Ectodermal cell (in vitro differentiated cells): Measurements from ENCODE around the gene MAGI1.

Experiments
- H3K27ac ChIP-seq: 2 replicates; pipeline ENCODE4 v1.7.0; 2013; ENCODE audit warnings: mild to moderate bottlenecking, low read depth, low read length; ENCODE audit not compliant: insufficient read depth, poor library complexity, severe bottlenecking
- H3K27me3 ChIP-seq: 2 replicates; pipeline ENCODE4 v1.7.0; 2013; ENCODE audit warnings: mild to moderate bottlenecking, low read length; ENCODE audit not compliant: insufficient read depth, control insufficient read depth, poor library complexity, severe bottlenecking
- H3K36me3 ChIP-seq: one replicate; pipeline ENCODE4 v1.7.0; 2013; ENCODE audit warnings: low read length; ENCODE audit not compliant: control insufficient read depth, insufficient read depth
- H3K4me1 ChIP-seq: one replicate; pipeline ENCODE4 v1.7.0; 2013; ENCODE audit warnings: low read length; ENCODE audit not compliant: control insufficient read depth, insufficient read depth
- H3K4me3 ChIP-seq: 2 replicates; pipeline ENCODE4 v1.7.0; 2013; ENCODE audit warnings: low read depth, low read length, control low read depth; ENCODE audit not compliant: insufficient read depth
- H3K9me3 ChIP-seq: 2 replicates; pipeline ENCODE4 v1.7.0; 2013; ENCODE audit warnings: mild to moderate bottlenecking, low read length, moderate library complexity; ENCODE audit not compliant: control insufficient read depth
- WGBS, 2 experiments: methylation state at CpG; one replicate each; pipeline ENCODE4 v1.1.7; 2013; ENCODE audit warnings: missing lambda C conversion rate in 2 of 2; 5-methylcytosine and 5-hydroxymethylcytosine counted together

The MAGI1 gene

GRCh38 chr3:65675011-65675410, 363.7 kb downstream of the MAGI1 start:
- Histone ChIP-seq H3K27ac (no peak overlapping the region), H3K4me1 (peaks cover 17% of the 10 kb centered on the region), H3K36me3 (no peaks in the 10 kb centered on the region), H3K27me3 (no peaks in the 10 kb centered on the region), H3K9me3 (no peaks in the 10 kb centered on the region), H3K4me3 (no peak overlapping the region)
- 94 to 100% methylated on average over 2 of the region's 3 CpGs for WGBS, 2 experiments

- Histone ChIP-seq H3K4me1 (peaks cover 17% of the 10 kb centered on the region), H3K27me3 (no peaks in the 10 kb centered on the region), H3K36me3 (no peaks in the 10 kb centered on the region), H3K9me3 (no peaks in the 10 kb centered on the region), H3K4me3 (no peak overlapping the region), H3K27ac (no peak overlapping the region)
- WGBS, 2 experiments, result 66 to 81% methylated on average over 2 of the region's 2 CpGs
These were observed 364.5 kb downstream of the MAGI1 start for GRCh38 chr3:65674226-65674625.

GRCh38 chr3:65672871-65673815, 365.6 kb downstream of the MAGI1 start:
- H3K9me3 ChIP-seq, result no peaks in the 10 kb centered on the region
- no peaks in the 10 kb centered on the region for H3K27me3 ChIP-seq
- H3K27ac ChIP-seq, result no peak overlapping the region
- no peaks in the 10 kb centered on the region for H3K36me3 ChIP-seq
- H3K4me1 ChIP-seq, result peaks cover 17% of the 10 kb centered on the region
- 35 to 38% methylated on average over 8 to 9 of the region's 11 CpGs for WGBS, 2 experiments
- H3K4me3 ChIP-seq, result no peak overlapping the region

GRCh38 chr3:65672061-65672460, 366.7 kb downstream of the MAGI1 start:
- no peaks in the 10 kb centered on the region for H3K27me3 ChIP-seq
- no CpG with 5 or more reads among the region's 1 CpG for WGBS, 2 experiments

GRCh38 chr3:65671004-65671403, 367.7 kb downstream of the MAGI1 start:
- 61 to 67% methylated on average over 3 of the region's 3 CpGs for WGBS, 2 experiments
- Histone ChIP-seq H3K4me1 (peaks cover 17% of the 10 kb centered on the region), H3K9me3 (no peaks in the 10 kb centered on the region), H3K27me3 (no peaks in the 10 kb centered on the region), H3K27ac (no peak overlapping the region), H3K36me3 (no peaks in the 10 kb centered on the region), H3K4me3 (no peak overlapping the region)

More at GRCh38 chr3:65672061-65672460, 366.7 kb downstream of the MAGI1 start:
- no peaks in the 10 kb centered on the region for H3K9me3 ChIP-seq
- peaks cover 17% of the 10 kb centered on the region for H3K4me1 ChIP-seq
- H3K27ac ChIP-seq, result no peak overlapping the region
- no peak overlapping the region for H3K4me3 ChIP-seq
- no peaks in the 10 kb centered on the region for H3K36me3 ChIP-seq

- Histone ChIP-seq H3K9me3 (no peaks in the 10 kb centered on the region), H3K4me1 (peaks cover 17% of the 10 kb centered on the region), H3K4me3 (no peak overlapping the region), H3K36me3 (no peaks in the 10 kb centered on the region), H3K27ac (no peak overlapping the region), H3K27me3 (no peaks in the 10 kb centered on the region)
- 92 to 93% methylated on average over 5 of the region's 5 CpGs for WGBS, 2 experiments
These were observed 369.4 kb downstream of the MAGI1 start for GRCh38 chr3:65669163-65669875.

- no peaks in the 10 kb centered on the region for H3K9me3 ChIP-seq
- no peaks in the 10 kb centered on the region for H3K27me3 ChIP-seq
- H3K4me1 ChIP-seq, result peaks cover 3% of the 10 kb centered on the region
- H3K4me3 ChIP-seq, result no peak overlapping the region
- H3K36me3 ChIP-seq, result no peaks in the 10 kb centered on the region
- 98 to 100% methylated on average over 3 to 4 of the region's 4 CpGs for WGBS, 2 experiments
- no peak overlapping the region for H3K27ac ChIP-seq
These were observed 370.8 kb downstream of the MAGI1 start for GRCh38 chr3:65667963-65668362.

GRCh38 chr3:65666448-65667091, 372.1 kb downstream of the MAGI1 start:
- H3K4me1 ChIP-seq, result peaks cover under 1% of the 10 kb centered on the region
- no peaks in the 10 kb centered on the region for H3K27me3 ChIP-seq
- no peaks in the 10 kb centered on the region for H3K36me3 ChIP-seq
- no peak overlapping the region for H3K4me3 ChIP-seq
- H3K27ac ChIP-seq, result no peak overlapping the region
- 61 to 77% methylated on average over 5 to 6 of the region's 6 CpGs for whole genome bisulfite sequencing, 2 experiments
- no peaks in the 10 kb centered on the region for H3K9me3 ChIP-seq

GRCh38 chr3:65665915-65666314, 372.8 kb downstream of the MAGI1 start:
- Histone ChIP-seq H3K4me3 (no peak overlapping the region), H3K9me3 (no peaks in the 10 kb centered on the region), H3K27me3 (no peaks in the 10 kb centered on the region), H3K27ac (no peak overlapping the region), H3K36me3 (no peaks in the 10 kb centered on the region), H3K4me1 (no peaks in the 10 kb centered on the region)
- WGBS, 2 experiments, result 89 to 100% methylated on average over 1 to 2 of the region's 2 CpGs

- 95 to 97% methylated on average over 2 of the region's 2 CpGs for WGBS, 2 experiments
These were observed 373.8 kb downstream of the MAGI1 start for GRCh38 chr3:65664931-65665330.

More at GRCh38 chr3:65664931-65665330, 373.8 kb downstream of the MAGI1 start:
- H3K4me1 ChIP-seq, result no peaks in the 10 kb centered on the region
- H3K9me3 ChIP-seq, result no peaks in the 10 kb centered on the region
- no peaks in the 10 kb centered on the region for H3K36me3 ChIP-seq
- no peaks in the 10 kb centered on the region for H3K27me3 ChIP-seq
- H3K4me3 ChIP-seq, result no peak overlapping the region
- no peak overlapping the region for H3K27ac ChIP-seq
